Progenitor cell of endocrine pancreas (in vitro differentiated cells): Measurements from ENCODE around the gene CDH4. TPM values are rescaled to one million over a fixed set of nuclear protein-coding genes. Genes with fewer than 3 reads are reported as not detected.

ENCODE experiments used
- DNase-seq: peaks from one replicate; pipeline ENCODE4 v3.0.0; 2021; ENCODE audit warnings: low spot score; ENCODE audit not compliant: unreplicated experiment
- H3K27ac Mint-ChIP-seq: 2 replicates; pipeline ENCODE4 v1.8.0; 2021; ENCODE audit warnings: mild to moderate bottlenecking, moderate library complexity, mixed read lengths
- H3K27me3 Mint-ChIP-seq: 2 replicates; pipeline ENCODE4 v1.8.0; 2021; ENCODE audit warnings: mixed read lengths
- H3K36me3 Mint-ChIP-seq: 2 replicates; pipeline ENCODE4 v1.8.0; 2022; ENCODE audit warnings: mixed read lengths; ENCODE audit not compliant: insufficient read depth
- H3K4me1 Mint-ChIP-seq: 2 replicates; pipeline ENCODE4 v1.8.0; 2021; ENCODE audit warnings: low read depth, mixed read lengths
- H3K4me3 Mint-ChIP-seq: 2 replicates; pipeline ENCODE4 v1.8.0; 2021; ENCODE audit warnings: low read depth, mild to moderate bottlenecking, moderate library complexity, mixed read lengths
- H3K9me3 Mint-ChIP-seq: 2 replicates; pipeline ENCODE4 v1.8.0; 2021; ENCODE audit warnings: low read depth, mixed read lengths
- total RNA-seq: library from RNA; stranded (reverse); gene quantifications from 2 replicates; pipeline ENCODE4 v1.2.1, GENCODE V29; 2021
- TF ChIP-seq, protein P1 (sequence below): fragments of 200-600 bp; sonication (generic); IDR thresholded peaks from one replicate; pipeline ENCODE4 v1.5.0; 2021; ENCODE audit warnings: antibody characterized with exemption, mild to moderate bottlenecking; ENCODE audit not compliant: unreplicated experiment

The CDH4 gene
- total RNA-seq, 1 donor from 2014 or later, result 0.43 TPM

GRCh38 chr20:61382194-61382593, 130.1 kb downstream of the CDH4 start:
- Mint-ChIP-seq H3K27me3 (peaks cover 2% of the 10 kb centered on the region), H3K27ac (no peak overlapping the region), H3K4me1 (peaks cover 1% of the 10 kb centered on the region), H3K9me3 (peaks cover 21% of the 10 kb centered on the region), H3K36me3 (no peaks in the 10 kb centered on the region), H3K4me3 (no peak overlapping the region)
- no peak for DNase-seq
- TF ChIP-seq, protein P1, sequence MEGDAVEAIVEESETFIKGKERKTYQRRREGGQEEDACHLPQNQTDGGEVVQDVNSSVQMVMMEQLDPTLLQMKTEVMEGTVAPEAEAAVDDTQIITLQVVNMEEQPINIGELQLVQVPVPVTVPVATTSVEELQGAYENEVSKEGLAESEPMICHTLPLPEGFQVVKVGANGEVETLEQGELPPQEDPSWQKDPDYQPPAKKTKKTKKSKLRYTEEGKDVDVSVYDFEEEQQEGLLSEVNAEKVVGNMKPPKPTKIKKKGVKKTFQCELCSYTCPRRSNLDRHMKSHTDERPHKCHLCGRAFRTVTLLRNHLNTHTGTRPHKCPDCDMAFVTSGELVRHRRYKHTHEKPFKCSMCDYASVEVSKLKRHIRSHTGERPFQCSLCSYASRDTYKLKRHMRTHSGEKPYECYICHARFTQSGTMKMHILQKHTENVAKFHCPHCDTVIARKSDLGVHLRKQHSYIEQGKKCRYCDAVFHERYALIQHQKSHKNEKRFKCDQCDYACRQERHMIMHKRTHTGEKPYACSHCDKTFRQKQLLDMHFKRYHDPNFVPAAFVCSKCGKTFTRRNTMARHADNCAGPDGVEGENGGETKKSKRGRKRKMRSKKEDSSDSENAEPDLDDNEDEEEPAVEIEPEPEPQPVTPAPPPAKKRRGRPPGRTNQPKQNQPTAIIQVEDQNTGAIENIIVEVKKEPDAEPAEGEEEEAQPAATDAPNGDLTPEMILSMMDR, result no peak

DNA sequence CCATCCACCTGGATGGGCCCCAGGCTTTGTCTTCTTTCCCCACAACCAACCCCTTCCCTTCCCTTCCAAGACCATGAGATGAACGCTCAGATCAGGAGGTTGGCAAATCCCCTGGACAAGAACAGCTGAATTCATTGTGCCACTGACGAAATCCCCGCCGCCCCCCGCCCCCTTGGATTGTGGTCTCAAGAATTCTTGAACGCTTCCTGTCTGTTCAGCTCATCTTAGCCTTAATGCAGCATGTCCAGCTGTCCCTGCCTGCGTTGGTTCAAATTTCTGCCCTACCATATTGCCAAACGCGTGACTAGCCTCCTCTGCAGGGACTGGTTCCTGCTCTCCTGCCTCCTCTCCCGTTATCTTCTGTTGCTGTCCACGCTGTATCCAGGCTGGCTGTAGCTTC, 133.2 kb downstream of the CDH4 start:
- no peak overlapping the region for H3K27ac Mint-ChIP-seq
- H3K9me3 Mint-ChIP-seq, result peaks cover 21% of the 10 kb centered on the region
- no peak for DNase-seq
- no peak overlapping the region for H3K4me3 Mint-ChIP-seq
- H3K36me3 Mint-ChIP-seq, result no peaks in the 10 kb centered on the region
- TF ChIP-seq, protein P1, result no peak
- peaks cover 7% of the 10 kb centered on the region for H3K4me1 Mint-ChIP-seq
- peaks cover 6% of the 10 kb centered on the region for H3K27me3 Mint-ChIP-seq

DNA sequence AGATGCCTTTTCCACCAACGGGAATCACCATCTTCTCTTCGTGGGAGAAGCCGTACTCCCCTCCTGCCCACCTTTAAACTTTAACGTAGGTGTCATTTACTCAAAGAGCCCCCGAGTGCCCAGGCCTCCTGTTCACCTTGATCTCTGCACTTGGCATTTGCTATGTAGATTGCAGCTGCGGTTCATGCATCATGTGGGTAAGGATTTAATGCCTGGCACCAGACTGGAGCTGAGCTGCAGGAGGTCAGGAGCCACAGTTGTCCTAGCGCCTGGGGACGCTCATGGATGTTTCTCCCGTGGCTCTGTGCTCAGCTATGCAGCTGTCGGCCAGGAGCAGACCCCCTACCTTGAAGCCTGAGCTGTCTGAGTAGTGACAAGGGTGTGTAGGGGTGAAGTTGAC, 133.7 kb downstream of the CDH4 start:
- H3K4me3 Mint-ChIP-seq, result no peak overlapping the region
- H3K4me1 Mint-ChIP-seq, result peaks cover 7% of the 10 kb centered on the region
- TF ChIP-seq, protein P1, result no peak
- H3K9me3 Mint-ChIP-seq, result peaks cover 21% of the 10 kb centered on the region
- no peak overlapping the region for H3K27ac Mint-ChIP-seq
- no peak for DNase-seq
- no peaks in the 10 kb centered on the region for H3K36me3 Mint-ChIP-seq
- peaks cover 6% of the 10 kb centered on the region for H3K27me3 Mint-ChIP-seq

- Mint-ChIP-seq H3K27me3 (peaks cover 9% of the 10 kb centered on the region), H3K4me3 (peak overlapping the region; percentile 5), H3K9me3 (peaks cover 13% of the 10 kb centered on the region), H3K4me1 (peaks cover 7% of the 10 kb centered on the region), H3K27ac (peak overlapping the region; percentile 65), H3K36me3 (no peaks in the 10 kb centered on the region)
- TF ChIP-seq, protein P1, result no peak
- no peak for DNase-seq
These were observed 135.3 kb downstream of the CDH4 start for GRCh38 chr20:61387204-61387953.

DNA sequence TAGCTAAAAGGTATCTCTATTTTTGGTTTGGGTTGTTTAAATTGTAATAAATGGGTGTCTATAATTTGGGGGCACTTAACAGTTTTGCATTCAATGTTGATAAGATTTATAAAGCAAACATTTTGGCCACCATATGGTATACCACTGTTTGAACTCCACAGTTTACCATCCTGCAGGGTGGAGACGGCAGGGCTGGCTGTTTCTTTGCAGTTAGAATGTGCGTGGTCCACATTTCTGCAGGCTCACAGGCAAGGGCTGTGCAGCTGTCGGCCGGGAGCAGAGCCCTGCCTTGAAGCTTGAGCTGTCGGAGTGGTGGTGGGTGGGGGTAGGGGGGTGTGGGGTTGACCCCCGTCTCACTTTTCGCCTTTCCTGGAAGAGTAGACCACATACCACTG, 135.9 kb downstream of the CDH4 start:
- peaks cover 9% of the 10 kb centered on the region for H3K9me3 Mint-ChIP-seq
- H3K4me1 Mint-ChIP-seq, result peaks cover 7% of the 10 kb centered on the region
- H3K36me3 Mint-ChIP-seq, result no peaks in the 10 kb centered on the region
- H3K4me3 Mint-ChIP-seq, result no peak overlapping the region
- H3K27ac Mint-ChIP-seq, result peak overlapping the region; percentile 65
- H3K27me3 Mint-ChIP-seq, result peaks cover 12% of the 10 kb centered on the region
- no peak for DNase-seq
- TF ChIP-seq, protein P1, result no peak
